OCI-M1 (cell line): ENCODE results near the gene NMNAT3.

ENCODE experiments used
- DNase-seq: peaks from one replicate; lab custom pipeline; 2025; lab: John Stamatoyannopoulos, UW

The NMNAT3 gene

GRCh38 chr3:139578783-139579182 is 99.0 kb downstream of the NMNAT3 start:
- no peak for DNase-seq

DNA sequence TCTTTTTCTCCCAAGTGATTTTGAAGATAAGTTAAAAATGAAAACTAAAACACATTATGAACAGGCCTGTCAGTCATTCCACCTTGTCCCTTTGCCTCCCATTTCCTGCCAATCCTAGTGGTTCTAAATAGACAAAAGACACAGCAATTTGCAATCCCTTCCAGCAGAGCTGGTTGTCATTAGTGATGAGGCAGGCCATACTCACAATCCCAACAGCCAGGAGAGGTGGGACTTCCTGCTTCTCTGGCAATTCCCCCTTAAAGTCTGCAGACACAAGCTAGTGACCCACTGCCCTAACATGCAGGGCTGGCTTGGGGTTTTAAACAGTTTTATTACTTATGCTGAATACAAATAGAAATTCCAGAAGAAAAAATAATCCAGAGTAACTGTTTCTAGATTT is 99.9 kb downstream of the NMNAT3 start:
- DNase-seq, result no peak

- DNase-seq, result no peak
Measured at GRCh38 chr3:139577346-139577745, 100.4 kb downstream of the NMNAT3 start.

DNA sequence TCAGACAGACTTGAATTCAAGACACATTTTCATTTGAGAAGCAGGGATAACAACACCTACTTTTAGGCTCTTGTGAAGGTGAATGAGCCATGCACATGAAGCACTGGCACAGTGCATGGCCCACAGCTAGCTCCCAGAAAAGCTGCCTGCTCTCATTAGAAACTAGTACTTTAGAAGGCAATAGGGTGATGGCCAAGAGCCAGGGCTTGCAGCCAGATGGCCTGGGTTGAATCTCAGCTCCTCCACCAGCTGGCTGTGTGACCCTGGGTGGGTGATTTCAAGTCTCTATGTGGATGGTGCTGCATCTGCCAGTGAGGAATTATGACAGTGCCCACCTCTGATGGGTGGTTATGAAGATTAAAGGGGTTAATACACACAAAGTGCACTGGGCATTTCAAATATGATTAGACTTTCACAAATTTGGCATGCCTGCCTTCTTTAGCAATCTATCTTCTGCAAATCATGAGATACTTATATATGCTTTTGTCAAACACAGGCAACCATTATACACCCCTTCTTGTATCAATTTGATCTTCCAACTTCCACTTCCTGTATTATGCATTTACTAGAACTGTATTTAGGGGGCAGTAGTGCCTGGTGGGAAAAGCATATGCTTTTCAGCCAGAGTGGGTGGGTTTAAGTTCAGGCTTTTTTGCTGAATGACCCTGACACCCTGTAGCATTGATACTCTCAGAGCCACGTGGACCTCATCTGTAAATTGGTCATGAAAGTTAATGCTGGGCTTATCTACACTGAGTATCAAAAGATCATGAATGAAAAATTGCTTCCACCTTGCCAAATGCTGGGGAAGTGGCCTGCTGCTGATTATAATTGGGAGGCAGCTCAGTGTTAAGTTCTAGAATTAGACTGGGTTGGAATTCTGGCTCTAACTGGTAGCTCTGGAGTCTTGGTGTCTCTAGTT is 103.5 kb downstream of the NMNAT3 start:
- peak; percentile 9 for DNase-seq

GRCh38 chr3:139572847-139573672 is 104.7 kb downstream of the NMNAT3 start:
- DNase-seq, result no peak

GRCh38 chr3:139571711-139572110 is 106.1 kb downstream of the NMNAT3 start:
- DNase-seq, result no peak

- DNase-seq, result peak; percentile 5
Measured at GRCh38 chr3:139564294-139564861, 113.4 kb downstream of the NMNAT3 start.

DNA sequence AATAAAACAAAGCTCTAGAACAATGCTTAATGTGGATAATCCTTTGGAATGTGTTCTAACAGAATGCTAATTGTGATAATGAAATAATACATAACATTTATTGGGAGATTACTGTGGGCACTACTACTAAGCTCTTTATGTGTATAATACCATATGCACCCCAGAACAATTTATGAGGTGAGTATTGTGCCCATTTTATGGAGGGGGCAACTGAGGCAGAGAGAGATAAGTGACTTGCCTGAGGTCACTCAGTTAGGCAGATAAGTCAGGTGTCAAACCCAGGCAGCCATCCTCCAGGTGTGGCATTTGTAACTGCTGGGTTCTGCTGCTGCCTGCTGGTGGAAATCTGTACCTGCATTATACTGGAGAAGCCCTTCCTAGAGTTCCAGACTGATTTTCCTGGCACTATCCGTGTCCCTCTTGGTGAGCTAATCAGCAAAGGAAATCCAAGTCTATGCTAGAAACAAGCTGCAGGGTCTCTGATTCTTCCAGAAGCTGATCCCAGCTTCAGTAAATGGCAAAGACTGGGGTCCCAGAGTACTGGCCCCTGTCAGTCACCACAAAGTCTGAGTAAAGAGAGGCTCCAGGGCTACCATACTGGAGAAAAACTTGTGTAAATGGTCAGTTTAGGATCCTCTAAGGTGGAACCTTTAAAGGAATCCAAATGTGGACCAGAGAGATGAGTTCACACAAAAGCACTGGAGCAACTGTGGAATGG is 115.7 kb downstream of the NMNAT3 start:
- DNase-seq, result no peak

DNA sequence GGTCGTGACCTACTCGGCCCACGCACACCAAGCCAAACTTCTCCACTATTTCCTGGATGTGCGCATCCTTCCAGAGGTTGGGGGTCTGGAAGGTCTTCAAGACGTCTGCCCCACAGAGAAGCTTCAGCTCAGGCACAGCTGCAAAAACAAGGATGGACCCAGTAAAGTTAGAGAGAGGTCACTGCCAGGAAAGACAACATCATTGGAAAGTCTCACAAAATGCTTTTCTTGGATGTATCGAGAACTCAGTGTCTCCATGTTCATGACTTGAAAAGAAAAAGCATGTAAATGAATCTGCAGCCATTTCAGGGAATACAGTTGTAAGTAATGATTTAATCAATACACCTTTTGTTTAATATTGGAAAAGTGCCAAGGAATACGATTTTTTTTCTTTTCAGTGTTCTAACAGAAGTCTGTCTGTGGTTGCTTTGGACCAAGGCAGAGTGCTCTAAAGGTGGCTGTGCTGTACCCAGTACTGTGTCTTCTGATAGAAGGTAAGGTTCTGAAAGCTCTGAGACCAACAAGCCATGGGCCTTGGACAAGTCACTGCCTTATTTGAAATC is 116.4 kb downstream of the NMNAT3 start:
- no peak for DNase-seq

- no peak for DNase-seq
Measured at GRCh38 chr3:139560411-139560810, 117.4 kb downstream of the NMNAT3 start.

- DNase-seq, result no peak
Measured at GRCh38 chr3:139559541-139559940, 118.2 kb downstream of the NMNAT3 start.

- no peak for DNase-seq
Measured at GRCh38 chr3:139558351-139559266, 119.2 kb downstream of the NMNAT3 start.

- no peak for DNase-seq
Measured at GRCh38 chr3:139557041-139557440, 120.7 kb downstream of the NMNAT3 start.

DNA sequence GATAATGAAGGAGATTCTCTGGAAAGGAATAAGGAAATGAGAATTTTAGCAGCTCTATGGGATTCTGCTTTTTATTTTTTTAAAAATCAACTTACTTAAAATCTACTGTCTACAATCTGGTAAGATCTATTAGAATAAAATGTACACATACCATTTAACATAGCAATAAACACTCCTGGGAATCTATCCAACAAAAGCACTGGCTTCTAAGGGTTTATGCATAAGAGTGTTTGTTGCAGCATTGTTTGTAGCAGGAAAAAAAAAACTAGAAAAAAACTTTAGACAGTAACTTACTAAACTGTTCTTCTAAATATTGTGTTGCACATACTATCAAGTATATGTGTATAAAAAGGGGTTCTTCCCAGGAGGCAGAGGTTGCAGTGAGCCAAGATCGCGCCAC is 122.5 kb downstream of the NMNAT3 start:
- no peak for DNase-seq

GRCh38 chr3:139554628-139555027 is 123.1 kb downstream of the NMNAT3 start:
- no peak for DNase-seq

DNA sequence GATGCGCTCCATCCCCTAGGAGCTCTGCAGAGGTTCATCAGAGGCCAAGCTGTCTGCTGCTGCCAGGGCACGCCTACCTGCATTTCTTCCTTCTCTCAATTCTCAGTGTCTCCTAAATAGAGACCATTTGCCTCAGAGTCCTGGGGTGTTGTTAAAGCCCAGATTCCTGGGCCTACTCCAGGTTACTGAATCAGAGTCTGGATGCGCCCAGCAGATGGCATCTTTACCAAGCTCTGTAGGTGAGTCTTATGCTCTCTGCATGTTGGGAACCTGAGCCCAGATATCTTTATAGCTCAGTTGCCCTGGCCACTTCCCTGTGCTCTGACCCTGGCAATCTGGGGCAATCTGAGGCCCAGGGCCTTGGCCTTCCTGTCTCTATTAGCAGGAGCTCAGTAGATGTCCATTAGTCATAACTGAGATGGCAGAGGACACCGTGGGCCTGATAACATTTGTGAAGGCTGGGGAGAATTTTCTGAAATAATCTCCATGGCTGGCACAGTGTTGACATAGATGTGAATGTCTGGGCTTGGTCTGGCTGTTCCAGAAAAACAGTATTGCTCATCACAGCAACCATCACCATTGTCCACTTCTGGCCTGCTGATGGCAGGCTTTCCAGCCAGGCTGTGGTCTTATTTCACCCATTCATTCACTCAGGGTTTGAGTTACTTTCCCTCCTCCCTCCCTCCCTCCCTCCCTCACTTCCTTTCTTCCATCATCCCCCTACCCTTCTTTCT is 125.0 kb downstream of the NMNAT3 start:
- DNase-seq, result no peak

DNA sequence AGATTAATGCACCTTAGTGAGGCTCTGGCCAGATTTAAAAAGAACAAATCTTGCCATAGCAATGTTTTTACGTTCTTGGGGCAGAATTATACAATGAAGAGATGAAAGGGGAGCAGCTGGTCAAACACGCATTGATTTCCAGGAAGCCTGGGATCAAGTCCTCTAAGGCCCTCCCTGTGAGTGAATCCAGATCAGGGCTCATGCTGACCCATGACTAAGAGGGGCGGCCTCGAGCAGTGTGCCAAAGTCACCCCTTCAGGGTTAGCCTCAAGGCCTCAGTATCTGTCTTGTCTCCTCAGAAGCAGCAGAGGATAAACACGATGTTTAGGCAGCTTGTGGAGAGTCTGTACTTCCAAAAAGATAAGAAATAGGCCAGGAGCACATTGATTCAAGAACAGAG is 129.0 kb downstream of the NMNAT3 start:
- no peak for DNase-seq

DNA sequence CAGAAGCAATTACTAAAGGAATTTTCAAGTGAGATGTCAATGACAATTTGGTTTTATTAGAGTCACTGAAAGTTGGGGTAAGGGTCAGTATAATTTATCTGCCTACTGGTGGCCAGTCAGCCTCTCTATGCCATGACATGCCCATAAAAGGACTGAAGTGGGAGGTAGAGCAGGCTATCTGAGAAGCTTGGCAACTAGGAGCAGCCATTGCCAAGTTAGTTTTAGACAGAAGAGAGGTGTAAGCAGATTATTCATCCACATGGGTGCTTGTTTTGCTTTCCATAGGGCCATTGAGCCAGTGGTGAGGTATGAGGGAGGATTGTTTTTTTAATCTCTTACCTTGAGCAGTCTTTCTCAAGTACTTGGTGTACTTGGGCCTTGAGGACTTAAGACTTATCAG is 130.1 kb downstream of the NMNAT3 start:
- no peak for DNase-seq

DNA sequence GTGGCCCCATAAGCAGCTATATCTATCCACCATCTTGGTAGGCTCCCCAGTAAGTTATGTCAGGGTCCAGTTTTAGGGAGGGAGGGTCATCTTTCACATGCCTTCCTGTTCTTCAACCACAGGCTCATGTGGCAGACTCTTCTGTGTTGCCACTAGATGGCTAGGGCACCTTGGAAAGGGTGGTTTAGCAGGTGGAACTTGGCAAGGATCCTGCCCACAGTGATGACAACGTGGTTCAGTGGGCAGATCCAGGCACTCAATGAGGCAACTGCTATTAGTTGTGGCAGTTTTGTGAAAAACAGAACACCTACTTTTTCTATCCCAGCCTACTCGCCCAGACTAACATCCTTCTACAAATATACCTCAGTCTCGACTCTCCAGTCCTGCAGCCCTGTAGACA is 131.0 kb downstream of the NMNAT3 start:
- no peak for DNase-seq
